ENCODE measurements around the gene ARHGEF28. TPM values are rescaled to one million over a fixed set of nuclear protein-coding genes. Genes with fewer than 3 reads are reported as not detected.

Gene ARHGEF28
- total RNA-seq, 6 experiments from 2014 or later: 7.5 to 13.6 (median 8.5) TPM

DNA sequence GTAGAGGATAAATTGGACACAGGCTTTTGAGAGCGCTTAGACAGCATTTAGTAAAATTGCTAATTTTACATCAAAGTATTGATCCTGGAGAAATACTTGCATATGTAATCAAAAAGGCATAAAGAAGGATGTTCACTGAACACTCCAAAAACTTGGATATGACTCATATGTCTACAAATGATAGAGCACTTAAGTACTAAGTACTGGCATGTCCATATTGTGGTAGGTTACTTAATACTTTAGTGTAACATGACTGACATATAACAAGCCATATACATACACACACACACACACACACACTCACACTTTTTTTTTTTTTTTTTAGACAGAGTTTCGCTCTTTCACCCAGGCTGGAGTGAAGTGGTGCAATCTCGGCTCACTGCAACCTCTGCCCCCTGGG lies 361.9 kb downstream of the ARHGEF28 start:
- no peaks in the 10 kb centered on the region for H3K36me3 Mint-ChIP-seq (ENCODE audit: low read depth)
- H3K9me3 Mint-ChIP-seq: no peaks in the 10 kb centered on the region
- TF ChIP-seq, protein P1, sequence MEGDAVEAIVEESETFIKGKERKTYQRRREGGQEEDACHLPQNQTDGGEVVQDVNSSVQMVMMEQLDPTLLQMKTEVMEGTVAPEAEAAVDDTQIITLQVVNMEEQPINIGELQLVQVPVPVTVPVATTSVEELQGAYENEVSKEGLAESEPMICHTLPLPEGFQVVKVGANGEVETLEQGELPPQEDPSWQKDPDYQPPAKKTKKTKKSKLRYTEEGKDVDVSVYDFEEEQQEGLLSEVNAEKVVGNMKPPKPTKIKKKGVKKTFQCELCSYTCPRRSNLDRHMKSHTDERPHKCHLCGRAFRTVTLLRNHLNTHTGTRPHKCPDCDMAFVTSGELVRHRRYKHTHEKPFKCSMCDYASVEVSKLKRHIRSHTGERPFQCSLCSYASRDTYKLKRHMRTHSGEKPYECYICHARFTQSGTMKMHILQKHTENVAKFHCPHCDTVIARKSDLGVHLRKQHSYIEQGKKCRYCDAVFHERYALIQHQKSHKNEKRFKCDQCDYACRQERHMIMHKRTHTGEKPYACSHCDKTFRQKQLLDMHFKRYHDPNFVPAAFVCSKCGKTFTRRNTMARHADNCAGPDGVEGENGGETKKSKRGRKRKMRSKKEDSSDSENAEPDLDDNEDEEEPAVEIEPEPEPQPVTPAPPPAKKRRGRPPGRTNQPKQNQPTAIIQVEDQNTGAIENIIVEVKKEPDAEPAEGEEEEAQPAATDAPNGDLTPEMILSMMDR (IDR thresholded peaks at IDR 0.05): no peak
- no peak overlapping the region for H3K4me3 Mint-ChIP-seq
- DNase-seq: no peak
- no peaks in the 10 kb centered on the region for H3K4me1 Mint-ChIP-seq (ENCODE audit: low read depth)
- H3K27me3 Mint-ChIP-seq (ENCODE audit: insufficient read depth): peaks cover 27% of the 10 kb centered on the region
- H3K27ac Mint-ChIP-seq: no peak overlapping the region

DNA sequence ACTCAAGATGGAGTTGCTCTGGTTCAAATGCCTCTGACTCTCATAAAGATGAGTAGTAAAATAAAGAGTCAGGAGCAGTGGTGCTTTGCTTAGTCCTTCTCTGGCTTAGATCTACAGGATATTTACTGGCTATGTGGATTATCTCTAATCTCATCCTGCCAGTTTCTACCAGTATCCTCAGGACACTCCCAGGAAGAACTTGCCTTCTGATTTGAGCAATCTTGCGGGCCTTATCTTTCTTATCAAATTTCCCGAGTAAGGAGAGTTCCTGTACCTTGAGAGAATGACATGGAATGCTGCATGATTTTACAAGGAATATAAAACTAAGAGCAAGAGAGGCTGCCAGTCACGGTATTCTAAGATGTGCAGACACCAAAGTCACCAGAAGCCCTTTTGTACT lies 364.0 kb downstream of the ARHGEF28 start:
- peaks cover 4% of the 10 kb centered on the region; the same call in 1 of the 2 replicates for H3K9me3 Mint-ChIP-seq
- H3K27me3 Mint-ChIP-seq (ENCODE audit: insufficient read depth): peaks cover 33% of the 10 kb centered on the region
- no peaks in the 10 kb centered on the region for H3K4me1 Mint-ChIP-seq (ENCODE audit: low read depth)
- no peaks in the 10 kb centered on the region for H3K36me3 Mint-ChIP-seq (ENCODE audit: low read depth)
- no peak overlapping the region for H3K4me3 Mint-ChIP-seq
- no peak for DNase-seq
- H3K27ac Mint-ChIP-seq: no peak overlapping the region
- TF ChIP-seq, protein P1 (IDR thresholded peaks at IDR 0.05): no peak

Other genes with a start within 250 kb of the ARHGEF28 start
- gene FOXD1, start 177.4 kb upstream of the ARHGEF28 start, total RNA-seq (2021; fragmentation: NEBNext Ultra II Directional; extraction: Animal tissue kit (Norgen Biotek cat#: 25700)): 10 to 100 TPM; 40.0 to 50.0 (median 45.4) TPM
- gene BTF3, start 127.8 kb upstream of the ARHGEF28 start, total RNA-seq (2021; fragmentation: NEBNext Ultra II Directional; extraction: Animal tissue kit (Norgen Biotek cat#: 25700)): 100 to 1,000 TPM; 637 to 736 (median 692) TPM
- 10 to 100 TPM; 12.5 to 15.1 (median 13.7) TPM for gene ANKRA2, start 60.6 kb upstream of the ARHGEF28 start, total RNA-seq (2021; fragmentation: NEBNext Ultra II Directional; extraction: Animal tissue kit (Norgen Biotek cat#: 25700))
- 10 to 100 TPM; 20.2 to 25.6 (median 24.6) TPM for gene UTP15, start 60.5 kb upstream of the ARHGEF28 start, total RNA-seq (2021; fragmentation: NEBNext Ultra II Directional; extraction: Animal tissue kit (Norgen Biotek cat#: 25700))